IMR-90 (cell line): ENCODE results near the gene IBA57. TPM values are rescaled to one million over a fixed set of nuclear protein-coding genes. Genes with fewer than 3 reads are reported as not detected.

ENCODE experiments used
- ATAC-seq: fragments of 200-7000 bp; cut with Tn5 transposase; 2 replicates; pipeline ENCODE4 v1.9.1; 2020; ENCODE audit warnings: low read depth, mild to moderate bottlenecking, moderate library complexity
- BruUV-seq: library from RNA; stranded (reverse); fragments of 400-500 nt; replicated peaks from 2 replicates; lab custom pipeline; 2021; lab: Mats Ljungman, UMichigan
- CTCF ChIA-PET: fragments of 300-600 bp; formaldehyde crosslinking; extraction: SDS; loops from one replicate; lab custom pipeline; 2021; ENCODE audit warnings: antibody characterized with exemption; lab: Yijun Ruan, JAX
- POLR2A ChIA-PET: fragments of 300-600 bp; sonication (Branson Sonifier 250); formaldehyde crosslinking; loops from one replicate; lab custom pipeline; 2022; ENCODE audit warnings: antibody characterized with exemption; ENCODE audit not compliant: unreplicated experiment; lab: Charles Lee
- DNase-seq: peaks from one replicate; pipeline ENCODE4 v3.0.0; 2013
- H2AFZ ChIP-seq: replicated peaks from 2 replicates; pipeline ENCODE3; 2013; ENCODE audit warnings: low read length, mild to moderate bottlenecking; ENCODE audit not compliant: poor library complexity
- H2AK5ac ChIP-seq: 2 replicates; pipeline ENCODE4 v1.6.1; 2013; ENCODE audit warnings: low read depth, low read length, inconsistent platforms
- H2AK9ac ChIP-seq: replicated peaks from 2 replicates; pipeline ENCODE3; 2013; ENCODE audit warnings: mild to moderate bottlenecking, low read depth, low read length, moderate library complexity; ENCODE audit not compliant: poor library complexity
- H2BK120ac ChIP-seq: 2 replicates; pipeline ENCODE4 v1.6.1; 2013; ENCODE audit warnings: low read depth, low read length, inconsistent platforms
- H2BK15ac ChIP-seq: 3 replicates; pipeline ENCODE4 v1.6.1; 2013; ENCODE audit warnings: low read depth, low read length, inconsistent platforms
- H2BK20ac ChIP-seq: 2 replicates; pipeline ENCODE4 v1.6.1; 2013; ENCODE audit warnings: low read depth, mild to moderate bottlenecking, inconsistent platforms, low read length, moderate library complexity
- H2BK5ac ChIP-seq: 2 replicates; pipeline ENCODE4 v1.6.1; 2013; ENCODE audit warnings: mild to moderate bottlenecking, low read depth, low read length, inconsistent platforms; ENCODE audit not compliant: poor library complexity, severe bottlenecking
- H3K14ac ChIP-seq: replicated peaks from 2 replicates; pipeline ENCODE4 v1.6.1; 2013; ENCODE audit warnings: low read depth, low read length, inconsistent platforms
- H3K18ac ChIP-seq: 2 replicates; pipeline ENCODE4 v1.6.1; 2013; ENCODE audit warnings: low read depth, low read length, control low read depth
- H3K23ac ChIP-seq: 2 replicates; pipeline ENCODE4 v1.6.1; 2013; ENCODE audit warnings: low read depth, low read length, inconsistent platforms
- H3K27ac ChIP-seq: 2 replicates; pipeline ENCODE4 v1.5.1; 2013; ENCODE audit warnings: mild to moderate bottlenecking, control low read depth, low read length; ENCODE audit not compliant: insufficient read depth
- H3K27me3 ChIP-seq: 2 replicates; pipeline ENCODE4 v1.6.1; 2013; ENCODE audit warnings: low read length; ENCODE audit not compliant: control insufficient read depth, insufficient read depth
- H3K36me3 ChIP-seq: 2 replicates; pipeline ENCODE4 v1.6.1; 2013; ENCODE audit warnings: low read length, mixed read lengths; ENCODE audit not compliant: control insufficient read depth, insufficient read depth
- H3K4ac ChIP-seq: 2 replicates; pipeline ENCODE4 v1.6.1; 2013; ENCODE audit warnings: low read depth, low read length, inconsistent platforms
- H3K4me1 ChIP-seq: 2 replicates; pipeline ENCODE4 v1.6.1; 2013; ENCODE audit warnings: low read length, mixed read lengths; ENCODE audit not compliant: control insufficient read depth, insufficient read depth
- H3K4me2 ChIP-seq: 2 replicates; pipeline ENCODE4 v1.6.1; 2013; ENCODE audit warnings: low read depth, mild to moderate bottlenecking, control low read depth, low read length, moderate library complexity
- H3K4me3 ChIP-seq: 2 replicates; pipeline ENCODE4 v1.5.1; 2013; ENCODE audit warnings: low read depth, mild to moderate bottlenecking, control low read depth, low read length, moderate library complexity; ENCODE audit not compliant: insufficient read depth
- H3K56ac ChIP-seq: 2 replicates; pipeline ENCODE4 v1.6.1; 2013; ENCODE audit warnings: low read length, inconsistent platforms; ENCODE audit not compliant: insufficient read depth; ENCODE audit errors: extremely low read depth
- H3K79me1 ChIP-seq, 2 experiments: 2 replicates each; pipeline ENCODE4 v1.6.1; 2013; ENCODE audit warnings: low read length in 2 of 2, inconsistent platforms in 1 of 2, low read depth in 1 of 2
- H3K9ac ChIP-seq: 2 replicates; pipeline ENCODE4 v1.6.1; 2013; ENCODE audit warnings: low read depth, low read length, control low read depth
- H3K9me1 ChIP-seq: 2 replicates; pipeline ENCODE4 v1.6.1; 2013; ENCODE audit warnings: low read length, inconsistent platforms; ENCODE audit not compliant: insufficient read depth
- H3K9me3 ChIP-seq: 2 replicates; pipeline ENCODE4 v1.6.1; 2013; ENCODE audit warnings: low read length; ENCODE audit not compliant: control insufficient read depth, insufficient read depth
- H4K20me1 ChIP-seq: 2 replicates; pipeline ENCODE4 v1.6.1; 2013; ENCODE audit warnings: low read length, inconsistent platforms; ENCODE audit not compliant: insufficient read depth
- H4K5ac ChIP-seq: 2 replicates; pipeline ENCODE4 v1.6.1; 2013; ENCODE audit warnings: mild to moderate bottlenecking, low read depth, low read length, control low read depth
- H4K8ac ChIP-seq, 2 experiments: 2 replicates each; pipeline ENCODE4 v1.6.1; 2013; ENCODE audit warnings: low read depth in 2 of 2, low read length in 2 of 2, control low read depth in 1 of 2, inconsistent platforms in 1 of 2
- H4K91ac ChIP-seq: 2 replicates; pipeline ENCODE4 v1.6.1; 2013; ENCODE audit warnings: low read depth, low read length, inconsistent platforms; ENCODE audit not compliant: insufficient read depth
- CEBPB ChIP-seq: IDR thresholded peaks from 2 replicates; pipeline ENCODE4 v1.6.1; 2012; ENCODE audit warnings: low read depth, low read length, improper control_type of control experiment
- CHD1 ChIP-seq: IDR thresholded peaks from 2 replicates; pipeline ENCODE4 v1.6.1; 2012; ENCODE audit warnings: low read depth, low read length, improper control_type of control experiment
- ELK1 ChIP-seq: fragments of 150-350 bp; IDR thresholded peaks from 2 replicates; pipeline ENCODE4 v1.6.1; 2016; ENCODE audit warnings: low read depth, mild to moderate bottlenecking, low read length, moderate library complexity, borderline replicate concordance
- FOS ChIP-seq: fragments of 150-350 bp; IDR thresholded peaks from 2 replicates; pipeline ENCODE4 v1.6.1; 2016; ENCODE audit warnings: low read depth, low read length
- MAFK ChIP-seq: IDR thresholded peaks from 2 replicates; pipeline ENCODE4 v1.6.1; 2012; ENCODE audit warnings: low read depth, low read length, improper control_type of control experiment
- MAZ ChIP-seq: IDR thresholded peaks from 2 replicates; pipeline ENCODE4 v1.6.1; 2012; ENCODE audit warnings: low read depth, mild to moderate bottlenecking, low read length, improper control_type of control experiment, moderate library complexity, borderline replicate concordance
- MXI1 ChIP-seq: IDR thresholded peaks from 2 replicates; pipeline ENCODE4 v1.6.1; 2012; ENCODE audit warnings: low read depth, mild to moderate bottlenecking, low read length, moderate library complexity, borderline replicate concordance
- NFE2L2 ChIP-seq: fragments of 150-350 bp; IDR thresholded peaks from 2 replicates; pipeline ENCODE4 v1.6.1; 2016; ENCODE audit warnings: low read depth, mild to moderate bottlenecking, low read length
- POLR2A ChIP-seq: IDR thresholded peaks from 2 replicates; pipeline ENCODE4 v1.6.1; 2012; ENCODE audit warnings: mild to moderate bottlenecking, low read depth, low read length
- RCOR1 ChIP-seq: IDR thresholded peaks from 2 replicates; pipeline ENCODE4 v1.6.1; 2012; ENCODE audit warnings: mild to moderate bottlenecking, low read length, improper control_type of control experiment; ENCODE audit not compliant: insufficient replicate concordance
- RFX5 ChIP-seq: IDR thresholded peaks from 2 replicates; pipeline ENCODE4 v1.8.0; 2012; ENCODE audit warnings: low read depth, mild to moderate bottlenecking, low read length, moderate library complexity
- USF2 ChIP-seq: fragments of 150-350 bp; IDR thresholded peaks from 2 replicates; pipeline ENCODE4 v1.6.1; 2017; ENCODE audit warnings: mild to moderate bottlenecking, antibody characterized with exemption, low read length, low read depth
- WGBS, 2 experiments: methylation state at CpG; one replicate each; pipeline versions ENCODE4 v1.1.5 to v1.1.7; 2013; ENCODE audit warnings: missing lambda C conversion rate in 2 of 2; ENCODE audit not compliant: insufficient read length in 1 of 2; ENCODE audit errors: extremely low coverage in 2 of 2; 5-methylcytosine and 5-hydroxymethylcytosine counted together
- dilution Hi-C: fragments of 300-500 bp; cut with HindIII; formaldehyde crosslinking; loops from one replicate; pipeline ENCODE4 v1.14.3; 2018; ENCODE audit warnings: low sequenced_read_pairs; ENCODE audit not compliant: unreplicated experiment
- in situ Hi-C: fragments of 300-500 bp; cut with MboI; formaldehyde crosslinking; loops from 3 replicates; pipeline ENCODE4 v1.14.3; 2019; ENCODE audit warnings: low sequenced_read_pairs, inconsistent platforms, mixed read lengths
- intact Hi-C: fragments of 100-400 bp; cut with micrococcal nuclease; formaldehyde crosslinking; loops from 2 replicates; pipeline ENCODE4 v1.10.0; 2022
- polyA plus RNA-seq, 3 experiments: library from polyadenylated mRNA; depleted of rRNA; stranded (reverse); fragments of >200 nt; gene quantifications; 2 replicates each; pipeline ENCODE4 v1.2.3, GENCODE V29; 2012; ENCODE audit warnings: low replicate concordance in 1 of 3
- total RNA-seq: library from RNA; depleted of rRNA; stranded (reverse); fragments of >200 nt; gene quantifications from 2 replicates; pipeline ENCODE4 v1.2.3, GENCODE V29; 2012

Gene IBA57
- total and polyA plus RNA-seq, 2 of the 4 experiments (the other 2 are of a cell fraction) = 2.0 to 2.6 TPM

- Histone ChIP-seq H2BK20ac (no peak overlapping the region), H3K14ac (no peak overlapping the region), H4K5ac (no peak overlapping the region), H3K27ac (no peak overlapping the region), H2BK5ac (no peak overlapping the region), H3K9ac (no peak overlapping the region), H2AFZ (no peak overlapping the region), H3K9me3 (no peaks in the 10 kb centered on the region), H4K91ac (no peak overlapping the region), H2BK120ac (no peak overlapping the region), H3K56ac (no peak overlapping the region), H3K4ac (no peak overlapping the region), H3K4me3 (no peak overlapping the region), H3K4me2 (no peak overlapping the region), H4K8ac (no peak overlapping the region), H3K27me3 (no peaks in the 10 kb centered on the region), H2AK5ac (no peak overlapping the region), H2BK15ac (no peak overlapping the region), H3K18ac (no peak overlapping the region), H3K36me3 (peaks cover 3% of the 10 kb centered on the region; the same call in 1 of the 2 replicates), H3K79me1 (peaks cover 14 to 43% of the 10 kb centered on the region in 2 experiments), H2AK9ac (no peak overlapping the region), H3K9me1 (peaks cover 16% of the 10 kb centered on the region), H4K20me1 (peaks cover 7% of the 10 kb centered on the region; the same call in 1 of the 2 replicates), H3K4me1 (peaks cover 23% of the 10 kb centered on the region), H3K23ac (no peak overlapping the region)
- no CpG with 5 or more reads among the region's 3 CpGs for WGBS, 2 experiments
- ChIA-PET POLR2A (interaction anchor here (0.6 kb wide), 1 partner anchor 15 kb away, joined by 3 read pairs; no protein-coding TSS in a partner anchor), CTCF (no interaction called here)
- DNase-seq = no peak
- dilution Hi-C loops = no loop called here
- intact Hi-C loops = no loop called here
- ATAC-seq = no peak
- no TSS peak for BruUV-seq
- TF ChIP-seq MAFK (no peak), FOS (no peak), CHD1 (no peak), MXI1 (no peak), CEBPB (no peak), ELK1 (no peak), USF2 (no peak), MAZ (no peak), RFX5 (no peak), RCOR1 (no peak), POLR2A (no peak), NFE2L2 (no peak)
- in situ Hi-C loops = no loop called here
Observed at GRCh38 chr1:228152918-228153258, 12.7 kb upstream of the IBA57 start.
